ENCODE results near the gene MRPL55.

MRPL55 gene

GRCh38 chr1:228066891-228067654 is 42.0 kb downstream of the MRPL55 start:
- FAIRE-seq = no peak

GRCh38 chr1:228066416-228066815 is 42.7 kb downstream of the MRPL55 start:
- FAIRE-seq = no peak

- FAIRE-seq = no peak
Observed at GRCh38 chr1:228065543-228066347, 43.4 kb downstream of the MRPL55 start.

- FAIRE-seq = no peak
Observed at GRCh38 chr1:228064741-228065542, 44.2 kb downstream of the MRPL55 start.

GRCh38 chr1:228064296-228064695 is 44.8 kb downstream of the MRPL55 start:
- no peak for FAIRE-seq

GRCh38 chr1:228063251-228064191 is 45.6 kb downstream of the MRPL55 start:
- FAIRE-seq = no peak

GRCh38 chr1:228062812-228063211 is 46.3 kb downstream of the MRPL55 start:
- no peak for FAIRE-seq

- no peak for FAIRE-seq
Observed at GRCh38 chr1:228062085-228062791, 46.9 kb downstream of the MRPL55 start.

GRCh38 chr1:228061411-228062084 is 47.6 kb downstream of the MRPL55 start:
- FAIRE-seq = no peak

- no peak for FAIRE-seq
Observed at GRCh38 chr1:228060458-228061190, 48.5 kb downstream of the MRPL55 start.

GRCh38 chr1:228059634-228060457 is 49.3 kb downstream of the MRPL55 start:
- no peak for FAIRE-seq

GRCh38 chr1:228058949-228059633 is 50.0 kb downstream of the MRPL55 start:
- FAIRE-seq = no peak

GRCh38 chr1:228058172-228058948 is 50.7 kb downstream of the MRPL55 start:
- FAIRE-seq = no peak

Measured in G401.6 (cell line).